ENCODE results near the gene CCDC149.

DNA sequence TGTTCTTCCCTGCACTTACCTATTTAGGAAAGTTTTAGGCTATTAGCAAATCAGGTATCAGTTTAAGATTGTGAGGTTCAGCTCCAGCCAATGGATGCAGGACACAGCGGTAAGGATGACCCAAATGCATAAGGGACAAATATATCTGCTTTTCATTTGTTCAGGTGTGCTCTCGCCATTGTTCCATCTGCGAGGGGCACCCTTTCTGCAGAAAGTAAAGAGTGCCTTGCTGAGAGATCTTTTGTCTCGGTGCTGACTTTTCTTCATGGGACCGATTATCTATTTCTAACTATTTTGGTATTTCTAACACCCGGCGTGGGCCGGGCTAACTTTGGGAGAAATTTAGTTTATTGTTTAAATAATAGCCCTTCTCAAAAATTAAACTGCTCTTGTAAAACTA lies 49.0 kb downstream of the CCDC149 start:
- TF ChIP-seq EZH2phosphoT487 (IDR thresholded peaks at IDR 0.05; ENCODE audit: borderline replicate concordance, low read length) = no peak
- TF ChIP-seq, protein P1, sequence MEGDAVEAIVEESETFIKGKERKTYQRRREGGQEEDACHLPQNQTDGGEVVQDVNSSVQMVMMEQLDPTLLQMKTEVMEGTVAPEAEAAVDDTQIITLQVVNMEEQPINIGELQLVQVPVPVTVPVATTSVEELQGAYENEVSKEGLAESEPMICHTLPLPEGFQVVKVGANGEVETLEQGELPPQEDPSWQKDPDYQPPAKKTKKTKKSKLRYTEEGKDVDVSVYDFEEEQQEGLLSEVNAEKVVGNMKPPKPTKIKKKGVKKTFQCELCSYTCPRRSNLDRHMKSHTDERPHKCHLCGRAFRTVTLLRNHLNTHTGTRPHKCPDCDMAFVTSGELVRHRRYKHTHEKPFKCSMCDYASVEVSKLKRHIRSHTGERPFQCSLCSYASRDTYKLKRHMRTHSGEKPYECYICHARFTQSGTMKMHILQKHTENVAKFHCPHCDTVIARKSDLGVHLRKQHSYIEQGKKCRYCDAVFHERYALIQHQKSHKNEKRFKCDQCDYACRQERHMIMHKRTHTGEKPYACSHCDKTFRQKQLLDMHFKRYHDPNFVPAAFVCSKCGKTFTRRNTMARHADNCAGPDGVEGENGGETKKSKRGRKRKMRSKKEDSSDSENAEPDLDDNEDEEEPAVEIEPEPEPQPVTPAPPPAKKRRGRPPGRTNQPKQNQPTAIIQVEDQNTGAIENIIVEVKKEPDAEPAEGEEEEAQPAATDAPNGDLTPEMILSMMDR (conservative IDR thresholded peaks at IDR 0.05; ENCODE audit: low read depth, low read length) = no peak
